ENCODE results near the gene DISP3.

The DISP3 gene

GRCh38 chr1:11483581-11484320 lies 4.8 kb downstream of the DISP3 start:
- in situ Hi-C loops (cut with MboI; ENCODE audit: low pct_unique_long_range_greater_than_20kb, low sequenced_read_pairs, unreplicated experiment) = no loop called here
- no peak for TF ChIP-seq CTCF (IDR thresholded peaks at IDR 0.05; ENCODE audit: extremely low read depth, insufficient read depth, missing control alignments)
- DNase-seq (ENCODE audit: low spot score) = no peak

- DNase-seq (ENCODE audit: low spot score) = no peak
- TF ChIP-seq CTCF (IDR thresholded peaks at IDR 0.05; ENCODE audit: extremely low read depth, insufficient read depth, missing control alignments) = no peak
- in situ Hi-C loops (cut with MboI; ENCODE audit: low pct_unique_long_range_greater_than_20kb, low sequenced_read_pairs, unreplicated experiment) = no loop called here
Measured at GRCh38 chr1:11484321-11484655, 5.3 kb downstream of the DISP3 start.

- TF ChIP-seq CTCF (IDR thresholded peaks at IDR 0.05; ENCODE audit: extremely low read depth, insufficient read depth, missing control alignments) = no peak
- DNase-seq (ENCODE audit: low spot score) = no peak
- in situ Hi-C loops (cut with MboI; ENCODE audit: low pct_unique_long_range_greater_than_20kb, low sequenced_read_pairs, unreplicated experiment) = no loop called here
Measured at GRCh38 chr1:11485191-11485590, 6.2 kb downstream of the DISP3 start.

GRCh38 chr1:11486231-11487009 lies 7.5 kb downstream of the DISP3 start:
- in situ Hi-C loops (cut with MboI; ENCODE audit: low pct_unique_long_range_greater_than_20kb, low sequenced_read_pairs, unreplicated experiment) = no loop called here
- DNase-seq (ENCODE audit: low spot score) = no peak
- no peak for TF ChIP-seq CTCF (IDR thresholded peaks at IDR 0.05; ENCODE audit: extremely low read depth, insufficient read depth, missing control alignments)

- no peak for TF ChIP-seq CTCF (IDR thresholded peaks at IDR 0.05; ENCODE audit: extremely low read depth, insufficient read depth, missing control alignments)
- in situ Hi-C loops (cut with MboI; ENCODE audit: low pct_unique_long_range_greater_than_20kb, low sequenced_read_pairs, unreplicated experiment) = no loop called here
Measured at GRCh38 chr1:11487196-11487751, 8.3 kb downstream of the DISP3 start.

GRCh38 chr1:11488201-11488770 lies 9.3 kb downstream of the DISP3 start:
- no peak for DNase-seq (ENCODE audit: low spot score)
- in situ Hi-C loops (cut with MboI; ENCODE audit: low pct_unique_long_range_greater_than_20kb, low sequenced_read_pairs, unreplicated experiment) = no loop called here

More at GRCh38 chr1:11487196-11487751, 8.3 kb downstream of the DISP3 start:
- DNase-seq (ENCODE audit: low spot score) = no peak

More at GRCh38 chr1:11488201-11488770, 9.3 kb downstream of the DISP3 start:
- TF ChIP-seq CTCF (IDR thresholded peaks at IDR 0.05; ENCODE audit: extremely low read depth, insufficient read depth, missing control alignments) = no peak

Measured in GM13977 (cell line).